ENCODE data around the gene FOXG1. TPM values are rescaled to one million over a fixed set of nuclear protein-coding genes. Genes with fewer than 3 reads are reported as not detected.

Gene FOXG1
- total RNA-seq, 1 experiment from 2014 or later: not detected

DNA sequence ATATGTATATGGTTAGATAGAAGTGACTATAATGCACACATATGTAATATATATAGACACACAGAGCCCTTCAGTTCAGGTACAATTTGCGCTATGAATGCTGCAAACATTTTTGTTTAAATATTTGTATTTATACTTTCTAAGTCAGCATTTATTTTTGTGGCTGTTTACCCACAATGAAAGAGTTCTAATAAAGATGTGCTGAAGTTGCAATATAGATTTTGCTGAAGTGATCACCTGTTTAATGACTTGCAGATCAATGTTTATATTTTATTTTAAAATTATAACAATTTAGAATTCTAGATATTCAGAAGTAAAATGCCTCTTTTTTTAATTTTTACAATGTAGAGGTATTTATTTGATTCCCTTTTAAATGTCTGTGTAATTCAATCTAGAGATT, 3.5 kb downstream of the FOXG1 start:
- H3K27ac Mint-ChIP-seq (ENCODE audit: unreplicated experiment): no peak overlapping the region
- H3K27me3 Mint-ChIP-seq (ENCODE audit: unreplicated experiment): peaks cover 24% of the 10 kb centered on the region
- intact Hi-C loops (cut with micrococcal nuclease; ENCODE audit: unreplicated experiment): no loop called here
- CTCF ChIA-PET: no interaction called here
- H3K9me3 Mint-ChIP-seq (ENCODE audit: low read depth, unreplicated experiment): peaks cover 3% of the 10 kb centered on the region
- no peak for TF ChIP-seq CTCF (IDR thresholded peaks at IDR 0.05; ENCODE audit: unreplicated experiment)
- H3K4me3 Mint-ChIP-seq (ENCODE audit: low read depth, unreplicated experiment): no peak overlapping the region
- no peaks in the 10 kb centered on the region for H3K4me1 Mint-ChIP-seq (ENCODE audit: low read depth, unreplicated experiment)
- peaks cover 13% of the 10 kb centered on the region for H3K36me3 Mint-ChIP-seq (ENCODE audit: insufficient read depth, unreplicated experiment)
- DNase-seq: no peak
- BruUV-seq (replicated peaks): no TSS peak

DNA sequence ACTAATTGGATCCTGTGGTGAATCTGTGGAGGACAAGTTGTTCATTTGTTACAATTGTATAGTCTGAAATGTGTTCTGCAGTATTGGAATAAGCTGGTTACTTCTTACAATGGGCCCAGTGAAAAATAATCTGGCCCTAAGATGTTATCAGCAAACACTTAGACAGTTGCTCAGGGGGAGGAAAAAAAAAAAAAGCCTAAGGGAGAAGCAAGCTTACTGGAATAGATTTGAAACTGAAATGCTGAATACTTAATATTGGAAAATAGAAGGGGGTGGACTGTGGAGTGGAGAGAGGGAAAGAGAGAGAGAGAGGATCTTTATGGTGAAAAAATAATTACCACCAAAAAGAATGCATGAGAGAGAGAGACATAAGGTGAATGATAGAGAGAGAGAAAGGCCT, 4.0 kb downstream of the FOXG1 start:
- peaks cover 13% of the 10 kb centered on the region for H3K36me3 Mint-ChIP-seq (ENCODE audit: insufficient read depth, unreplicated experiment)
- TF ChIP-seq CTCF (IDR thresholded peaks at IDR 0.05; ENCODE audit: unreplicated experiment): no peak
- CTCF ChIA-PET: interaction anchor here (0.6 kb wide), 1 partner anchor 13 kb away, joined by 3 read pairs; no protein-coding TSS in a partner anchor
- H3K9me3 Mint-ChIP-seq (ENCODE audit: low read depth, unreplicated experiment): peaks cover 3% of the 10 kb centered on the region
- no TSS peak for BruUV-seq (replicated peaks)
- peaks cover 26% of the 10 kb centered on the region for H3K27me3 Mint-ChIP-seq (ENCODE audit: unreplicated experiment)
- H3K4me1 Mint-ChIP-seq (ENCODE audit: low read depth, unreplicated experiment): no peaks in the 10 kb centered on the region
- H3K4me3 Mint-ChIP-seq (ENCODE audit: low read depth, unreplicated experiment): no peak overlapping the region
- intact Hi-C loops (cut with micrococcal nuclease; ENCODE audit: unreplicated experiment): no loop called here
- DNase-seq: no peak
- H3K27ac Mint-ChIP-seq (ENCODE audit: unreplicated experiment): no peak overlapping the region

GRCh38 chr14:28771168-28771567, 4.6 kb downstream of the FOXG1 start:
- Mint-ChIP-seq H3K27me3 (ENCODE audit: unreplicated experiment) (peaks cover 26% of the 10 kb centered on the region), H3K4me3 (ENCODE audit: low read depth, unreplicated experiment) (no peak overlapping the region), H3K27ac (ENCODE audit: unreplicated experiment) (no peak overlapping the region), H3K9me3 (ENCODE audit: low read depth, unreplicated experiment) (peaks cover 3% of the 10 kb centered on the region), H3K36me3 (ENCODE audit: insufficient read depth, unreplicated experiment) (peaks cover 13% of the 10 kb centered on the region), H3K4me1 (ENCODE audit: low read depth, unreplicated experiment) (no peaks in the 10 kb centered on the region)
- no peak for DNase-seq
- TF ChIP-seq CTCF (IDR thresholded peaks at IDR 0.05; ENCODE audit: unreplicated experiment): no peak
- no TSS peak for BruUV-seq (replicated peaks)
- intact Hi-C loops (cut with micrococcal nuclease; ENCODE audit: unreplicated experiment): no loop called here
- CTCF ChIA-PET: interaction anchor here (0.6 kb wide), 1 partner anchor 14 kb away, joined by 3 read pairs; no protein-coding TSS in a partner anchor

DNA sequence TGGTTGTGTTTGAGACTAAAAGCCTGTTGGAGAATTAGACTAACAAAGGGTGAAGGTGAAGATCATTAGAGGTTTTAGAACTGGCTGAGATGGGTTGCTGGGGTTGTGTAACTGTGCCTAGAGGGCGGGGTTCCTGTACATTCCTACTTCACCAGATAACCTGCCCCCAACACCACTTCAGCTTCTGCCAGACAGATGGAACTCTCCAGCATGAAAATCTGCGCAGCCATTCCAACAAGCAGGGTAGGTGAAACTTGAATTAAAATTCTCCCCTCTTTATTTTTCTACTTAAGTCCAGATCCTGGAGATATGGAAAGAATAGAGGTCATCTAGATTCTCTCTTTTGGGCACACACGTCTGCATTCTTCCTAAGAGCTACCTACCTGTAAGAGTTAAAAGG, 6.0 kb downstream of the FOXG1 start:
- peaks cover 31% of the 10 kb centered on the region for H3K27me3 Mint-ChIP-seq (ENCODE audit: unreplicated experiment)
- no TSS peak for BruUV-seq (replicated peaks)
- intact Hi-C loops (cut with micrococcal nuclease; ENCODE audit: unreplicated experiment): no loop called here
- DNase-seq: no peak
- no peaks in the 10 kb centered on the region for H3K4me1 Mint-ChIP-seq (ENCODE audit: low read depth, unreplicated experiment)
- H3K27ac Mint-ChIP-seq (ENCODE audit: unreplicated experiment): no peak overlapping the region
- H3K9me3 Mint-ChIP-seq (ENCODE audit: low read depth, unreplicated experiment): peaks cover 3% of the 10 kb centered on the region
- TF ChIP-seq CTCF (IDR thresholded peaks at IDR 0.05; ENCODE audit: unreplicated experiment): no peak
- CTCF ChIA-PET: no interaction called here
- peaks cover 13% of the 10 kb centered on the region for H3K36me3 Mint-ChIP-seq (ENCODE audit: insufficient read depth, unreplicated experiment)
- H3K4me3 Mint-ChIP-seq (ENCODE audit: low read depth, unreplicated experiment): no peak overlapping the region

Measured in Calu3 (cell line).